Panc1 (cell line): ENCODE measurements around the gene ERCC2. TPM values are rescaled to one million over a fixed set of nuclear protein-coding genes. Genes with fewer than 3 reads are reported as not detected.
"Not testable (repeated sequence)": the region's sequence is repeated elsewhere in the genome, so short reads cannot be mapped to it uniquely, and the experiment has no call there.

ENCODE experiments used
- ATAC-seq: fragments of 200-7000 bp; cut with Tn5 transposase; 2 replicates; pipeline ENCODE4 v1.9.1; 2020; ENCODE audit warnings: mild to moderate bottlenecking, moderate library complexity
- BruUV-seq: library from RNA; stranded (reverse); fragments of 400-500 nt; replicated peaks from 2 replicates; lab custom pipeline; 2021; lab: Mats Ljungman, UMichigan
- CTCF ChIA-PET: fragments of 300-600 bp; sonication (Branson Sonifier 250); formaldehyde crosslinking; loops from one replicate; lab custom pipeline; 2022; ENCODE audit warnings: antibody characterized with exemption; lab: Charles Lee
- POLR2A ChIA-PET: fragments of 300-600 bp; sonication (Branson Sonifier 250); formaldehyde crosslinking; loops from one replicate; lab custom pipeline; 2022; ENCODE audit warnings: antibody characterized with exemption; lab: Charles Lee
- DNase-seq: peaks from one replicate; pipeline ENCODE4 v3.0.0-alpha.2; 2010; ENCODE audit warnings: low read depth, low spot score
- H3K27ac ChIP-seq: 2 replicates; pipeline ENCODE4 v1.5.1; 2011; ENCODE audit warnings: mild to moderate bottlenecking, low read length, inconsistent platforms
- H3K27me3 ChIP-seq: fragments of 200-500 bp; sonication (Bioruptor generic); 2 replicates; pipeline ENCODE4 v1.6.0; 2014; ENCODE audit warnings: low read length, inconsistent platforms; ENCODE audit not compliant: control insufficient read depth, insufficient read depth
- H3K36me3 ChIP-seq: fragments of 200-500 bp; sonication (Bioruptor generic); 2 replicates; pipeline ENCODE4 v1.5.1; 2014; ENCODE audit warnings: inconsistent platforms, mild to moderate bottlenecking, low read length, moderate library complexity; ENCODE audit not compliant: control insufficient read depth, insufficient read depth
- H3K4me1 ChIP-seq: 2 replicates; pipeline ENCODE4 v1.5.1; 2011; ENCODE audit warnings: inconsistent platforms, mild to moderate bottlenecking, low read length, moderate library complexity; ENCODE audit not compliant: control insufficient read depth, insufficient read depth
- H3K4me3 ChIP-seq, 2 experiments: 2 replicates each; pipeline ENCODE4 v1.5.1; 2011 to 2012; ENCODE audit warnings: low read depth in 2 of 2, low read length in 2 of 2, mild to moderate bottlenecking in 2 of 2, inconsistent platforms in 1 of 2, moderate library complexity in 1 of 2
- H3K9me3 ChIP-seq: fragments of 200-500 bp; sonication (Bioruptor generic); 2 replicates; pipeline ENCODE4 v1.5.1; 2014; ENCODE audit warnings: low read depth, mild to moderate bottlenecking, inconsistent platforms, low read length, moderate library complexity; ENCODE audit not compliant: control insufficient read depth, insufficient read depth
- POLR2AphosphoS5 ChIP-seq: IDR thresholded peaks from 2 replicates; pipeline ENCODE4 v1.6.1; 2012; ENCODE audit warnings: mild to moderate bottlenecking, low read depth, low read length, moderate library complexity
- SIN3A ChIP-seq: IDR thresholded peaks from 2 replicates; pipeline ENCODE4 v1.6.1; 2012; ENCODE audit warnings: low read depth, mild to moderate bottlenecking, low read length, moderate library complexity, borderline replicate concordance; ENCODE audit not compliant: insufficient read depth
- TCF7L2 ChIP-seq: IDR thresholded peaks from 2 replicates; pipeline ENCODE4 v1.6.1; 2011; ENCODE audit warnings: mild to moderate bottlenecking, low read depth, low read length, inconsistent platforms
- in situ Hi-C: cut with HindIII; loops from 2 replicates; pipeline ENCODE4 v1.10.0; 2016; ENCODE audit warnings: low sequenced_read_pairs, low pct_unique_long_range_greater_than_20kb
- intact Hi-C: fragments of 100-400 bp; cut with micrococcal nuclease; formaldehyde crosslinking; loops from one replicate; pipeline ENCODE4 v1.10.0; 2022; ENCODE audit not compliant: unreplicated experiment
- total RNA-seq: library from RNA; stranded (reverse); gene quantifications from one replicate; pipeline ENCODE4 v1.2.1, GENCODE V29; 2021; ENCODE audit not compliant: unreplicated experiment
- TF ChIP-seq, protein P1 (sequence below), 2 experiments: IDR thresholded peaks; 2 replicates each; pipeline ENCODE4 v1.6.1; 2011 to 2012; ENCODE audit warnings: low read depth in 2 of 2, control low read depth in 1 of 2, low read length in 1 of 2, mild to moderate bottlenecking in 1 of 2, moderate library complexity in 1 of 2; ENCODE audit not compliant: insufficient read depth in 1 of 2
- TF ChIP-seq, protein P2 (sequence below): fragments of 450-650 bp; IDR thresholded peaks from 2 replicates; pipeline ENCODE4 v1.5.1; 2017; ENCODE audit warnings: mild to moderate bottlenecking

The ERCC2 gene
- total RNA-seq, 1 experiment from 2014 or later: 32.5 TPM

GRCh38 chr19:45339629-45340028 is 30.7 kb downstream of the ERCC2 start:
- Histone ChIP-seq H3K4me3 (no peak overlapping the region), H3K36me3 (peaks cover 2% of the 10 kb centered on the region; the same call in 1 of the 2 replicates), H3K27ac (no peak overlapping the region), H3K27me3 (no peaks in the 10 kb centered on the region), H3K4me1 (no peaks in the 10 kb centered on the region), H3K9me3 (no peaks in the 10 kb centered on the region)
- ATAC-seq (no peak), DNase-seq (no peak)
- intact Hi-C loops: loop anchor here (10.0 kb wide), 1 partner anchor 135 kb away; no protein-coding TSS in a partner anchor
- ChIA-PET POLR2A (no interaction called here), CTCF (no interaction called here)
- in situ Hi-C loops: no loop called here
- BruUV-seq: no TSS peak
- TF ChIP-seq SIN3A (no peak), POLR2AphosphoS5 (no peak), TCF7L2 (no peak)
- TF ChIP-seq, protein P1, sequence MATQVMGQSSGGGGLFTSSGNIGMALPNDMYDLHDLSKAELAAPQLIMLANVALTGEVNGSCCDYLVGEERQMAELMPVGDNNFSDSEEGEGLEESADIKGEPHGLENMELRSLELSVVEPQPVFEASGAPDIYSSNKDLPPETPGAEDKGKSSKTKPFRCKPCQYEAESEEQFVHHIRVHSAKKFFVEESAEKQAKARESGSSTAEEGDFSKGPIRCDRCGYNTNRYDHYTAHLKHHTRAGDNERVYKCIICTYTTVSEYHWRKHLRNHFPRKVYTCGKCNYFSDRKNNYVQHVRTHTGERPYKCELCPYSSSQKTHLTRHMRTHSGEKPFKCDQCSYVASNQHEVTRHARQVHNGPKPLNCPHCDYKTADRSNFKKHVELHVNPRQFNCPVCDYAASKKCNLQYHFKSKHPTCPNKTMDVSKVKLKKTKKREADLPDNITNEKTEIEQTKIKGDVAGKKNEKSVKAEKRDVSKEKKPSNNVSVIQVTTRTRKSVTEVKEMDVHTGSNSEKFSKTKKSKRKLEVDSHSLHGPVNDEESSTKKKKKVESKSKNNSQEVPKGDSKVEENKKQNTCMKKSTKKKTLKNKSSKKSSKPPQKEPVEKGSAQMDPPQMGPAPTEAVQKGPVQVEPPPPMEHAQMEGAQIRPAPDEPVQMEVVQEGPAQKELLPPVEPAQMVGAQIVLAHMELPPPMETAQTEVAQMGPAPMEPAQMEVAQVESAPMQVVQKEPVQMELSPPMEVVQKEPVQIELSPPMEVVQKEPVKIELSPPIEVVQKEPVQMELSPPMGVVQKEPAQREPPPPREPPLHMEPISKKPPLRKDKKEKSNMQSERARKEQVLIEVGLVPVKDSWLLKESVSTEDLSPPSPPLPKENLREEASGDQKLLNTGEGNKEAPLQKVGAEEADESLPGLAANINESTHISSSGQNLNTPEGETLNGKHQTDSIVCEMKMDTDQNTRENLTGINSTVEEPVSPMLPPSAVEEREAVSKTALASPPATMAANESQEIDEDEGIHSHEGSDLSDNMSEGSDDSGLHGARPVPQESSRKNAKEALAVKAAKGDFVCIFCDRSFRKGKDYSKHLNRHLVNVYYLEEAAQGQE (IDR thresholded peaks at IDR 0.05; ENCODE audit: insufficient read depth in 1 of 2, low read depth in 2 of 2, low read length in 1 of 2): no peak
- TF ChIP-seq, protein P2, sequence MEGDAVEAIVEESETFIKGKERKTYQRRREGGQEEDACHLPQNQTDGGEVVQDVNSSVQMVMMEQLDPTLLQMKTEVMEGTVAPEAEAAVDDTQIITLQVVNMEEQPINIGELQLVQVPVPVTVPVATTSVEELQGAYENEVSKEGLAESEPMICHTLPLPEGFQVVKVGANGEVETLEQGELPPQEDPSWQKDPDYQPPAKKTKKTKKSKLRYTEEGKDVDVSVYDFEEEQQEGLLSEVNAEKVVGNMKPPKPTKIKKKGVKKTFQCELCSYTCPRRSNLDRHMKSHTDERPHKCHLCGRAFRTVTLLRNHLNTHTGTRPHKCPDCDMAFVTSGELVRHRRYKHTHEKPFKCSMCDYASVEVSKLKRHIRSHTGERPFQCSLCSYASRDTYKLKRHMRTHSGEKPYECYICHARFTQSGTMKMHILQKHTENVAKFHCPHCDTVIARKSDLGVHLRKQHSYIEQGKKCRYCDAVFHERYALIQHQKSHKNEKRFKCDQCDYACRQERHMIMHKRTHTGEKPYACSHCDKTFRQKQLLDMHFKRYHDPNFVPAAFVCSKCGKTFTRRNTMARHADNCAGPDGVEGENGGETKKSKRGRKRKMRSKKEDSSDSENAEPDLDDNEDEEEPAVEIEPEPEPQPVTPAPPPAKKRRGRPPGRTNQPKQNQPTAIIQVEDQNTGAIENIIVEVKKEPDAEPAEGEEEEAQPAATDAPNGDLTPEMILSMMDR: no peak

DNA sequence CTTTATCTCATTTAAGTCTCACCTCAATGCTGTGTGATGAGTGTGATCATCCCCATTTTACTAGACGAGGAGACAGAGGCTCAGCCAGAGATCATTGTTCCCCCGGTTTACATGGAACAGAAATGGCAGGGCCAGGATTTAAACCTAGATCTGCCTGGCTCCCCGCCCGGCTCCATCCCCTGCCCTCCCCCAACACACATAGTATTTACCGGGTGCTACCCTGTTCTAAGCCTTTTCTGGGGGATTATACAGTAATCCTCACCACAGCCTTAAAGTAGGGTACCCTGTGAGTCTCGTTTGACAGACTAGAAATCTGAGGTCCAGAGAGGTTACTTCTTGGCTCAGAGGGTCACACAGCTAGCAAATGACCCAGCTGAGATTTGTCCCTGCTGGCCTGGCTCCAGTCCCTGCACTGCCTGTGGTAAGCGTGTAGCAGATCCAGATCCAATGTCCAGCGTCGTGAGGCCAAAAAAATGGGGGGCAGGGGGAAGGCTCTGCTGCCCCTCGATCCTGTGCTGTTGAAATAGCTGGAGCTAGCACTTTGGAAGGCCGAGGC is 33.6 kb downstream of the ERCC2 start:
- Histone ChIP-seq H3K4me3 (no peak overlapping the region), H3K27ac (no peak overlapping the region), H3K36me3 (peaks cover 2% of the 10 kb centered on the region; the same call in 1 of the 2 replicates), H3K4me1 (no peaks in the 10 kb centered on the region), H3K27me3 (no peaks in the 10 kb centered on the region), H3K9me3 (no peaks in the 10 kb centered on the region)
- no peak for DNase-seq
- TF ChIP-seq POLR2AphosphoS5 (no peak), SIN3A (no peak), TCF7L2 (no peak)
- TF ChIP-seq, protein P1 (IDR thresholded peaks at IDR 0.05; ENCODE audit: insufficient read depth in 1 of 2, low read depth in 2 of 2, low read length in 1 of 2): no peak
- TF ChIP-seq, protein P2: no peak
- ChIA-PET POLR2A (no interaction called here), CTCF (interaction anchor here (0.6 kb wide), 1 partner anchor 166 kb away, joined by 3 read pairs; no protein-coding TSS in a partner anchor)
- intact Hi-C loops: loop anchor here (10.0 kb wide), 1 partner anchor 132 kb away; no protein-coding TSS in a partner anchor
- in situ Hi-C loops: no loop called here
- BruUV-seq: no TSS peak
- ATAC-seq: no peak

- POLR2A ChIA-PET, H3K9me3 ChIP-seq, H3K27ac ChIP-seq, H3K4me1 ChIP-seq, CTCF ChIA-PET, H3K4me3 ChIP-seq, BruUV-seq, ATAC-seq, in situ Hi-C loops, H3K27me3 ChIP-seq, H3K36me3 ChIP-seq, DNase-seq: not testable (repeated sequence)
- intact Hi-C loops: loop anchor here (10.0 kb wide), 1 partner anchor 130 kb away; no protein-coding TSS in a partner anchor
Measured at GRCh38 chr19:45334881-45335280, 35.5 kb downstream of the ERCC2 start.
